Left lung (tissue), 10 donors: ENCODE data around the gene CDK14. TPM values are rescaled to one million over a fixed set of nuclear protein-coding genes. Genes with fewer than 3 reads are reported as not detected.
A peak's percentile ranks its signal among the peaks of the same experiment; 100 is the strongest.
"Not testable (repeated sequence)": the region's sequence is repeated elsewhere in the genome, so short reads cannot be mapped to it uniquely, and the experiment has no call there.

Source experiments
- ATAC-seq: fragments of 200-7000 bp; cut with Tn5 transposase; one replicate; pipeline ENCODE4 v1.9.1; 2020; ENCODE audit warnings: moderate library complexity
- DNase-seq, 4 donors: peaks; one replicate each; pipeline ENCODE4 v3.0.0-alpha.2; 2013 to 2020
- H3K27ac ChIP-seq, 2 donors: fragments of 200-600 bp; sonication (generic) in 1 of 2; one replicate each; pipeline versions ENCODE4 v1.5.0 to v1.8.0; 2020 to 2021
- H3K27me3 ChIP-seq, 2 donors: fragments of 200-600 bp; sonication (generic) in 1 of 2; one replicate each; pipeline versions ENCODE4 v1.5.0 to v1.8.0; 2020 to 2021
- H3K36me3 ChIP-seq, 2 donors: fragments of 200-600 bp; sonication (generic) in 1 of 2; one replicate each; pipeline versions ENCODE4 v1.5.0 to v1.8.0; 2020 to 2021
- H3K4me1 ChIP-seq, 2 donors: fragments of 200-600 bp; one replicate each; pipeline ENCODE4 v1.8.0; 2021
- H3K4me3 ChIP-seq, 2 donors: fragments of 200-600 bp; sonication (generic) in 1 of 2; one replicate each; pipeline versions ENCODE4 v1.5.0 to v1.8.0; 2020 to 2021; ENCODE audit warnings: mild to moderate bottlenecking in 1 of 2
- H3K9me3 ChIP-seq, 2 donors: fragments of 200-600 bp; sonication (generic) in 1 of 2; one replicate each; pipeline versions ENCODE4 v1.5.0 to v1.8.0; 2020 to 2021
- CTCF ChIP-seq, 2 donors: fragments of 200-600 bp; sonication (generic) in 1 of 2; IDR thresholded peaks; one replicate each; pipeline versions ENCODE4 v1.5.0 to v1.8.0; 2021; ENCODE audit warnings: antibody characterized with exemption in 2 of 2
- intact Hi-C, 2 donors: fragments of 100-400 bp; cut with DNase I; formaldehyde crosslinking; loops; one replicate each; pipeline versions ENCODE4 v1.11.2 to v1.14.2; 2022
- polyA plus RNA-seq, 6 donors: library from polyadenylated mRNA; unstranded; fragments of 120-200 nt; gene quantifications; one replicate each; pipeline ENCODE4 v1.2.1, GENCODE V29; 2013; ENCODE audit not compliant: insufficient read length in 6 of 6
- total RNA-seq, 2 donors: library from RNA; stranded (reverse); fragmentation: NEBNext Ultra II Directional; extraction: Animal tissue kit (Norgen Biotek cat#: 25700); gene quantifications; one replicate each; pipeline ENCODE4 v1.2.1, GENCODE V29; 2021
- donor health status: DM: no; HTN: yes; CAD: no.
- donor health status: DM: no; HTN: no; CAD: no.

CDK14 gene
- total and polyA plus RNA-seq, 8 donors, result 24.1 to 45.1 (median 30.0) TPM

DNA sequence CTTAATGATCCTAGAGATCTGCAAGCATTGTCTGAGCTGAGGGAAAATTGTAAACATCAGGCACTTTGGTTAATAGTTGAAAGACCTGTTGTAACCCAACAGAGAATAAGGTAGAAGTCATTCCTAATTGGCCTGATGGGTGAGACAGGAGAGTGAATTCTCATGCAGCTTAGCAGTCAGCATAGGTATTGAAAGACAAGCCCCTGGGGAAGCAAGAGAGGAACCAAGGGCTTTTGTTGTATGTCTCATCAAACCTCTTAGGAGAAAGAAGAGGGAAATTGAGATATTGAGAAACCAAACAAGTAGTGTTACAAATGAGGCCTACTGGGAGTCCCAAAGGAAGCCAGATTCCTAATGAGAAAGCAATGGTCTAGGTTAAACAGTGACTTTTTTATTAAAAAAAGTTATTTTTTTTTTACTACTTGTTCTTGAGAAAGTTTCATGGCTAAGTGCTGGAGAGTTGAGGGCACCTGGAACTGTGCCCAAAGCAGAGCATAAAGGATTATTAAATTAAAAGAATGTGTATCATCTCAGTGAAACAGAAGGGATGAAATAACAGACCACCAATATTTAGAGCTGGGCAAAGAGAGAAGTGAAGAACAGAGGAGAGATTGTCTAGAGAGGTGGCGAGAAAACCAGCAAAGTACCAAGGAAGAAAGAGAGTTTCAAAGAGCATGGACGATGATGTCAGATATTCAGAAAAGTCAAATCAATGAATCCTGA lies 168.9 kb downstream of the CDK14 start:
- DNase-seq, result no peak
- intact Hi-C loops, result no loop called here
- H3K27me3 ChIP-seq, result no peaks in the 10 kb centered on the region
- no peak overlapping the region for H3K4me3 ChIP-seq
- no peak for ATAC-seq
- H3K36me3 ChIP-seq, result no peaks in the 10 kb centered on the region
- no peaks in the 10 kb centered on the region for H3K9me3 ChIP-seq
- no peak for TF ChIP-seq CTCF (IDR thresholded peaks at IDR 0.05)
- no peaks in the 10 kb centered on the region for H3K4me1 ChIP-seq
- no peak overlapping the region for H3K27ac ChIP-seq

DNA sequence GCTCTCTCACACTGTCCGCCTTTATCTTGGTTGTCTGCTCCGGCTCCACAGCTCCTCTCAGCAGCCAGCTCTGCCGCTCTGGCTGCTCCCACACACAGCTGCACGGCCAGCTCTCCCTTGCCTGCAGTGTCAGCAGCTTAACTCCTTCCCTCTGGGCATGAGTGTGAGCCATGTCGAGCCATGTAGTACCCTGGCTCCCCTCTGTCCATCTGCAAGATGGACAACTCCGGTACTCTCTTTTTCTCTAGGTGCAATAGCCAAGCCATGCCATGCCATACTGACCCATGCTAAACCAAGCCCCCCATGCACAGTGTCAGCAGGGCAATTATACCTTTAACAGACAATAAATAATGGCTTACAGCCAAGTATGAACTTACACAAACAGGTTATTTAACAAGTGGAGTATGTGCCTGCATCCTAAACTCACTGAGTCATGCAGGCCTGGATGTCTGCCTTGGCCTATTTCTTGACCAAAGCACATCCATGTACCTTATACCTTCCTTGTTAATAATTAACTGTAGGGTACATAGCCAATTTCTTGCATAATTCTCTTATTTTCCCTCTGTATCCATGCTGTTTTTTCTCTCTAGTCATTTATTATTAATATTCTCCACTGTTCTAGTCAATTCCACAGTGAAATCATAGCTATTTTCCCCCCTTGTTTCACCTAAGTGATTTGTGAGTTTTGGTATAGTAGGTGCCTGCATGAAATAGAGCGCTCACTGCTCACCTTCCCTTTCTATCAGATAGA lies 170.9 kb downstream of the CDK14 start:
- Histone ChIP-seq H3K4me3 (no peak overlapping the region), H3K27ac (no peak overlapping the region), H3K9me3 (peaks cover 0 to 4% of the 10 kb centered on the region in 2 donors), H3K36me3 (no peaks in the 10 kb centered on the region), H3K4me1 (no peaks in the 10 kb centered on the region), H3K27me3 (no peaks in the 10 kb centered on the region)
- no peak for TF ChIP-seq CTCF (IDR thresholded peaks at IDR 0.05)
- intact Hi-C loops, result no loop called here
- peak in 1 of 4 donors; percentile 64 for DNase-seq
- peak; percentile 81 for ATAC-seq

DNA sequence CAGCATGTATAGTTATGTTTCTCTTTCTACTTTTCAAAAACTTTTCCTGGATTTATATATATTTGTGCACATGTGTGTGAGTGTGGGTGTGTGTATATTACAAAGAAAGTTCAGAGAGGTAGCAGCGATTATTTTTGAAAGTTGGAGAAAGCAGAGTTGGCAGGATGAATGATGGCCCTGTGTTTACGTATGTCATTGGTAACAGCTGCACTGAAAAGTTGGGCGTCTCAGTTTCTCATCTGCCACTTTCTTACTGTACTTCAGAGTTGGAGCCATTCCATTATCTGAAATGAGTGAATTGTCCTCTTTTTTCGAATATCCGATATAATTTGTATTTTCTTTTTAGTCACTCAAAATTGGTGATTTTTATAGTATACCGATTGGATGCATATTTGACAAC lies 172.2 kb downstream of the CDK14 start:
- no peaks in the 10 kb centered on the region for H3K36me3 ChIP-seq
- no peaks in the 10 kb centered on the region for H3K4me1 ChIP-seq
- ATAC-seq (no peak), DNase-seq (no peak)
- no peak for TF ChIP-seq CTCF (IDR thresholded peaks at IDR 0.05)
- H3K27me3 ChIP-seq, result no peaks in the 10 kb centered on the region
- no peak overlapping the region for H3K27ac ChIP-seq
- intact Hi-C loops, result no loop called here
- H3K9me3 ChIP-seq, result peaks cover 0 to 4% of the 10 kb centered on the region in 2 donors
- no peak overlapping the region for H3K4me3 ChIP-seq

GRCh38 chr7:90769036-90769435 lies 172.9 kb downstream of the CDK14 start:
- ATAC-seq, result no peak
- Histone ChIP-seq H3K9me3 (peaks cover 0 to 4% of the 10 kb centered on the region in 2 donors), H3K4me1 (no peaks in the 10 kb centered on the region), H3K4me3 (no peak overlapping the region), H3K36me3 (no peaks in the 10 kb centered on the region), H3K27me3 (no peaks in the 10 kb centered on the region), H3K27ac (no peak overlapping the region)
- no peak for TF ChIP-seq CTCF (IDR thresholded peaks at IDR 0.05)
- no peak for DNase-seq
- intact Hi-C loops, result no loop called here

- H3K27ac ChIP-seq, H3K4me1 ChIP-seq, DNase-seq, H3K4me3 ChIP-seq, ATAC-seq, H3K27me3 ChIP-seq, H3K9me3 ChIP-seq, intact Hi-C loops, H3K36me3 ChIP-seq: not testable (repeated sequence)
These were observed 173.4 kb downstream of the CDK14 start for GRCh38 chr7:90769566-90769965.
